Right hindlimb (tissue), 1 donor: ENCODE data around the gene ZNF777.
"Not testable (repeated sequence)": the region's sequence is repeated elsewhere in the genome, so short reads cannot be mapped to it uniquely, and the experiment has no call there.

Source experiments
- DNase-seq: peaks from one replicate; pipeline ENCODE4 v3.0.0-alpha.2; 2018

ZNF777 gene

GRCh38 chr7:149404825-149405224 lies 56.0 kb downstream of the ZNF777 start:
- DNase-seq: no peak

GRCh38 chr7:149404396-149404795 lies 56.5 kb downstream of the ZNF777 start:
- no peak for DNase-seq

- DNase-seq: no peak
These were observed 62.6 kb downstream of the ZNF777 start for GRCh38 chr7:149398195-149398820.

- DNase-seq: no peak
These were observed 63.3 kb downstream of the ZNF777 start for GRCh38 chr7:149397470-149398043.

GRCh38 chr7:149388550-149389335 lies 72.1 kb downstream of the ZNF777 start:
- DNase-seq: not testable (repeated sequence)

- DNase-seq: not testable (repeated sequence)
These were observed 74.3 kb downstream of the ZNF777 start for GRCh38 chr7:149386514-149386913.

GRCh38 chr7:149385195-149385950 lies 75.5 kb downstream of the ZNF777 start:
- no peak for DNase-seq
